Peyer's patch (tissue), 4 donors: ENCODE measurements around the gene TSR1.

Experiments used
- POLR2A ChIP-seq, 2 donors: fragments of 450-650 bp; IDR thresholded peaks; one replicate each; pipeline ENCODE4 v1.5.1; 2017; ENCODE audit warnings: antibody characterized with exemption in 2 of 2, mild to moderate bottlenecking in 2 of 2, moderate library complexity in 2 of 2
- TF ChIP-seq, protein P1 (sequence below), 6 experiments: fragments of 450-650 bp in 4 of 6; fragments of 200-600 bp in 2 of 6; sonication (generic) in 1 of 6; IDR thresholded peaks; one replicate each; pipeline ENCODE4 v1.5.1; 2017 to 2019; ENCODE audit warnings: antibody characterized with exemption in 6 of 6, mild to moderate bottlenecking in 3 of 6, moderate library complexity in 1 of 6

DNA sequence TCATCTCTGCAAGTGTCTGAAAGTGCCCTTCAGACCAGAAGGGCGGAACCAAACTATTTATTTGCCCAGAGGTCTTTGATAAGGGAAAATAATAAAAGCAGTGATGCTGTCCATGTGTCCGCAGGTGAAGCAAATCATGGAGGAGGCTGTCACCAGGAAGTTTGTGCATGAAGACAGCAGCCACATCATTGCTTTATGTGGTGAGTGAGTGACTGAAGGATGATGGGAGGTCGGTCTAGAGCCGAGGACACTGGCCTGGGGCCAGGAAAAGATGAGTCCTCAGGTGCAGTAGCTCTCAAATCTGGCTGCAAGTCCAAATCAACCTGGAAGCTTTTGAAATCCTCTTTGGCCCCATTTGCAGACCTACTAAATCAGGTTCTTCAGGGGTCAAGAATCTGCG is 7.2 kb upstream of the TSR1 start:
- peak in 1 of 2 donors; percentile 23 for TF ChIP-seq POLR2A (IDR thresholded peaks at IDR 0.05)
- TF ChIP-seq, protein P1, sequence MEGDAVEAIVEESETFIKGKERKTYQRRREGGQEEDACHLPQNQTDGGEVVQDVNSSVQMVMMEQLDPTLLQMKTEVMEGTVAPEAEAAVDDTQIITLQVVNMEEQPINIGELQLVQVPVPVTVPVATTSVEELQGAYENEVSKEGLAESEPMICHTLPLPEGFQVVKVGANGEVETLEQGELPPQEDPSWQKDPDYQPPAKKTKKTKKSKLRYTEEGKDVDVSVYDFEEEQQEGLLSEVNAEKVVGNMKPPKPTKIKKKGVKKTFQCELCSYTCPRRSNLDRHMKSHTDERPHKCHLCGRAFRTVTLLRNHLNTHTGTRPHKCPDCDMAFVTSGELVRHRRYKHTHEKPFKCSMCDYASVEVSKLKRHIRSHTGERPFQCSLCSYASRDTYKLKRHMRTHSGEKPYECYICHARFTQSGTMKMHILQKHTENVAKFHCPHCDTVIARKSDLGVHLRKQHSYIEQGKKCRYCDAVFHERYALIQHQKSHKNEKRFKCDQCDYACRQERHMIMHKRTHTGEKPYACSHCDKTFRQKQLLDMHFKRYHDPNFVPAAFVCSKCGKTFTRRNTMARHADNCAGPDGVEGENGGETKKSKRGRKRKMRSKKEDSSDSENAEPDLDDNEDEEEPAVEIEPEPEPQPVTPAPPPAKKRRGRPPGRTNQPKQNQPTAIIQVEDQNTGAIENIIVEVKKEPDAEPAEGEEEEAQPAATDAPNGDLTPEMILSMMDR (IDR thresholded peaks at IDR 0.05) = peak in 1 of 6 experiments; percentile 3
